Measurements from ENCODE around the gene SNUPN. TPM values are rescaled to one million over a fixed set of nuclear protein-coding genes. Genes with fewer than 3 reads are reported as not detected.

Gene SNUPN
- total RNA-seq: 23.9 and 33.5 TPM in 2 replicates

GRCh38 chr15:75625542-75626347 lies at the start of gene SNUPN:
SNUPN (minus strand) TSS chr15:75625725; CDS start chr15:75621051, 4,674 bp downstream.

GRCh38 chr15:75647370-75648155 lies 22.0 kb upstream of the SNUPN start, which contains the start of gene SNX33:
SNX33 (plus strand) TSS chr15:75647912; CDS start chr15:75649103, 1,191 bp downstream.

GRCh38 chr15:75639709-75640482 lies 14.4 kb upstream of the SNUPN start, which contains the start of gene IMP3:
IMP3 (minus strand) TSS chr15:75640224; CDS start chr15:75640168, 56 bp downstream.

GRCh38 chr15:75578948-75579920 lies 46.3 kb downstream of the SNUPN start, which contains the start of gene PTPN9:
PTPN9 (minus strand) TSS chr15:75579315; CDS start chr15:75578776, 539 bp downstream.

Other genes starting within 250 kb of the SNUPN start
- gene SIN3A, start 174.0 kb downstream of the SNUPN start, total RNA-seq: 24.6 and 25.7 TPM in 2 replicates
- 15.6 and 22.0 TPM in 2 replicates for gene PTPN9, start 46.4 kb downstream of the SNUPN start, total RNA-seq
- 67.5 and 73.5 TPM in 2 replicates for gene IMP3, start 14.5 kb upstream of the SNUPN start, total RNA-seq
- gene SNX33, start 22.2 kb upstream of the SNUPN start, total RNA-seq: 20.0 and 26.2 TPM in 2 replicates
- 138 and 143 TPM in 2 replicates for gene CSPG4, start 87.1 kb upstream of the SNUPN start, total RNA-seq
- 34.9 and 37.7 TPM in 2 replicates for gene UBE2Q2, start 217.7 kb upstream of the SNUPN start, total RNA-seq